ENCODE results near the gene CHRNB1. TPM values are rescaled to one million over a fixed set of nuclear protein-coding genes. Genes with fewer than 3 reads are reported as not detected.

Gene CHRNB1
- total RNA-seq, 1 experiment from 2014 or later = 12.7 TPM

- H3K9ac ChIP-seq (ENCODE audit: extremely low read depth, insufficient read length, low read length) = no peak overlapping the region
- H3K79me2 ChIP-seq (ENCODE audit: insufficient read depth, low read length) = peaks cover 29% of the 10 kb centered on the region; the same call in 1 of the 2 replicates
- no peak overlapping the region for H3K23ac ChIP-seq (ENCODE audit: insufficient read length, low read depth, low read length)
- H3K4me1 Mint-ChIP-seq = peaks cover 6 to 11% of the 10 kb centered on the region in 2 experiments
- H2BK12ac ChIP-seq (ENCODE audit: insufficient read length, low read depth, low read length) = no peak overlapping the region
- no peaks in the 10 kb centered on the region for H3K27me3 ChIP-seq (ENCODE audit: insufficient read depth, low read length)
- H3K56ac ChIP-seq (ENCODE audit: insufficient read length, low read depth, low read length) = no peak overlapping the region
- no peak overlapping the region; a peak in 2 of 7 replicates for H3K27ac Mint-ChIP-seq
- H2AFZ ChIP-seq (ENCODE audit: low read length) = no peak overlapping the region
- H3T11ph ChIP-seq (ENCODE audit: low read length) = no peak overlapping the region
- H2BK120ac ChIP-seq (ENCODE audit: low read depth, low read length, poor library complexity, severe bottlenecking) = no peak overlapping the region
- H4K20me1 ChIP-seq (ENCODE audit: control insufficient read depth, insufficient read depth, insufficient read length) = peaks cover 2% of the 10 kb centered on the region
- no peak overlapping the region for H4K91ac ChIP-seq (ENCODE audit: insufficient read length, low read depth, low read length)
- no peaks in the 10 kb centered on the region for H3K9me3 Mint-ChIP-seq
- H3K4me2 ChIP-seq (ENCODE audit: insufficient read depth, insufficient read length, low read length) = no peak overlapping the region
- no peak overlapping the region for H4K8ac ChIP-seq (replicated peaks; ENCODE audit: insufficient read length, low read depth, low read length)
- H2BK15ac ChIP-seq (ENCODE audit: low read depth, low read length) = no peak overlapping the region
- H3K23me2 ChIP-seq (ENCODE audit: insufficient read length, low read depth, low read length, poor library complexity, severe bottlenecking) = no peaks in the 10 kb centered on the region
- H3K14ac ChIP-seq (ENCODE audit: insufficient read depth, low read length) = no peak overlapping the region
- no peak overlapping the region for H4K5ac ChIP-seq (ENCODE audit: insufficient read length, low read depth, low read length)
- H3K4me1 ChIP-seq (ENCODE audit: insufficient read depth, low read length) = no peaks in the 10 kb centered on the region
- no peak overlapping the region for H2AK5ac ChIP-seq (ENCODE audit: insufficient read length, low read length)
- no peaks in the 10 kb centered on the region for H3K9me3 ChIP-seq (ENCODE audit: control insufficient read depth, low read depth, low read length)
- WGBS (ENCODE audit: extremely low coverage, insufficient read length, low lambda C conversion rate) = no CpG with 5 or more reads among the region's 12 CpGs
- H3K27me3 Mint-ChIP-seq (ENCODE audit: low read depth) = no peaks in the 10 kb centered on the region
- no peak overlapping the region for H3K27ac ChIP-seq (ENCODE audit: insufficient read length, low read depth, low read length)
- peaks cover 8% of the 10 kb centered on the region for H3K79me1 ChIP-seq (ENCODE audit: insufficient read depth, low read depth, low read length, poor library complexity, severe bottlenecking)
- no peak overlapping the region for H2BK5ac ChIP-seq (ENCODE audit: insufficient read length, low read length)
- H3K4me3 Mint-ChIP-seq = no peak overlapping the region
- H3K36me3 Mint-ChIP-seq (ENCODE audit: insufficient read depth in 1 of 3, low read depth in 3 of 3) = peaks cover 62 to 83% (median 72%) of the 10 kb centered on the region in 3 experiments
- no peak for TF ChIP-seq CTCF (conservative IDR thresholded peaks at IDR 0.05)
- no peak overlapping the region for H3K18ac ChIP-seq (ENCODE audit: insufficient read length, low read depth, low read length)
- no peak for DNase-seq
- H2BK20ac ChIP-seq (ENCODE audit: low read depth, low read length, poor library complexity, severe bottlenecking) = no peak overlapping the region
- no peak overlapping the region for H3K4ac ChIP-seq (ENCODE audit: low read depth, low read length)
Observed at GRCh38 chr17:7495906-7496434, 51.1 kb downstream of the CHRNB1 start.
